Measurements from ENCODE around the gene EYS.

DNA sequence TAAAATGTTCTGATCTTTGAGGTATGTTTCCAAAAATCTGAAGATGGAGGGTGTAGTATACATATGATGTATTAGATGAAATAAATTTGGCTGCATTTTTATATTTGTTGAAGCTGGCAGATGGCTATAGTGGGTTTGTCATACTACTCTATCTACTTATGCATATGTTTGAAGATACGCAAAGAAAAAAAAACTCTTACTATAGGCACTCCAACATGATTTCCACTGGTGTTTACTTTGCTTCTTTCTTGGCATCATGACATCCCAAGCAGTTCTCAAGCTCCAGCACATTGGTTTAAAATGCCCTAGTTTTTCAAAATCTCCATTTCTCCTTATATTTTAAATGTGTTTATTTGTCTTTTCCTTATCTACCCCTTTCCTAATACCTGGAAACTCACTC, 1359.6 kb downstream of the EYS start:
- TF ChIP-seq, protein P1, sequence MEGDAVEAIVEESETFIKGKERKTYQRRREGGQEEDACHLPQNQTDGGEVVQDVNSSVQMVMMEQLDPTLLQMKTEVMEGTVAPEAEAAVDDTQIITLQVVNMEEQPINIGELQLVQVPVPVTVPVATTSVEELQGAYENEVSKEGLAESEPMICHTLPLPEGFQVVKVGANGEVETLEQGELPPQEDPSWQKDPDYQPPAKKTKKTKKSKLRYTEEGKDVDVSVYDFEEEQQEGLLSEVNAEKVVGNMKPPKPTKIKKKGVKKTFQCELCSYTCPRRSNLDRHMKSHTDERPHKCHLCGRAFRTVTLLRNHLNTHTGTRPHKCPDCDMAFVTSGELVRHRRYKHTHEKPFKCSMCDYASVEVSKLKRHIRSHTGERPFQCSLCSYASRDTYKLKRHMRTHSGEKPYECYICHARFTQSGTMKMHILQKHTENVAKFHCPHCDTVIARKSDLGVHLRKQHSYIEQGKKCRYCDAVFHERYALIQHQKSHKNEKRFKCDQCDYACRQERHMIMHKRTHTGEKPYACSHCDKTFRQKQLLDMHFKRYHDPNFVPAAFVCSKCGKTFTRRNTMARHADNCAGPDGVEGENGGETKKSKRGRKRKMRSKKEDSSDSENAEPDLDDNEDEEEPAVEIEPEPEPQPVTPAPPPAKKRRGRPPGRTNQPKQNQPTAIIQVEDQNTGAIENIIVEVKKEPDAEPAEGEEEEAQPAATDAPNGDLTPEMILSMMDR (conservative IDR thresholded peaks at IDR 0.05): no peak
- no peak for TF ChIP-seq ZFX (IDR thresholded peaks at IDR 0.05)

All from C4-2B (cell line).